Liver (tissue), 9 donors: Measurements from ENCODE around the gene TERB1. TPM values are rescaled to one million over a fixed set of nuclear protein-coding genes. Genes with fewer than 3 reads are reported as not detected.

ENCODE experiments used
- DNase-seq: peaks from one replicate; pipeline ENCODE4 v3.0.0-alpha.2; 2017; ENCODE audit warnings: low spot score
- H3K27ac ChIP-seq, 2 donors: one replicate each; pipeline ENCODE4 v1.7.0; 2013; ENCODE audit warnings: inconsistent platforms in 2 of 2, low read length in 2 of 2, control low read depth in 1 of 2, low read depth in 1 of 2, mild to moderate bottlenecking in 1 of 2
- H3K27me3 ChIP-seq, 4 donors: one replicate each; pipeline versions ENCODE4 v1.6.1 to v1.7.0; 2013; ENCODE audit warnings: low read length in 3 of 4, inconsistent platforms in 1 of 4, mild to moderate bottlenecking in 1 of 4, moderate library complexity in 1 of 4; ENCODE audit not compliant: control insufficient read depth in 4 of 4, insufficient read depth in 4 of 4
- H3K36me3 ChIP-seq, 4 donors: one replicate each; pipeline versions ENCODE4 v1.6.1 to v1.7.0; 2013; ENCODE audit warnings: low read length in 3 of 4, mild to moderate bottlenecking in 3 of 4, low read depth in 1 of 4, moderate library complexity in 1 of 4; ENCODE audit not compliant: control insufficient read depth in 4 of 4, insufficient read depth in 3 of 4
- H3K4me1 ChIP-seq, 4 donors: one replicate each; pipeline versions ENCODE4 v1.6.1 to v1.7.0; 2013; ENCODE audit warnings: low read length in 3 of 4, mild to moderate bottlenecking in 3 of 4, moderate library complexity in 1 of 4; ENCODE audit not compliant: control insufficient read depth in 4 of 4, insufficient read depth in 4 of 4
- H3K4me3 ChIP-seq, 3 donors: one replicate each; pipeline versions ENCODE4 v1.6.1 to v1.7.0; 2013; ENCODE audit warnings: low read length in 3 of 3, control low read depth in 1 of 3, low read depth in 1 of 3, mild to moderate bottlenecking in 1 of 3
- H3K9ac ChIP-seq, 2 donors: one replicate each; pipeline ENCODE4 v1.7.0; 2013; ENCODE audit warnings: low read length in 2 of 2, mild to moderate bottlenecking in 2 of 2, moderate library complexity in 2 of 2, control low read depth in 1 of 2, low read depth in 1 of 2
- H3K9me3 ChIP-seq, 4 donors: one replicate each; pipeline versions ENCODE4 v1.6.1 to v1.7.0; 2013; ENCODE audit warnings: low read length in 3 of 4; ENCODE audit not compliant: control insufficient read depth in 4 of 4
- EGR1 ChIP-seq, 2 donors: IDR thresholded peaks; 2 replicates each; pipeline ENCODE4 v1.6.1; 2016 to 2018; ENCODE audit warnings: antibody characterized with exemption in 2 of 2, low read depth in 2 of 2
- FOXA1 ChIP-seq: IDR thresholded peaks from 2 replicates; pipeline ENCODE4 v1.6.1; 2016; ENCODE audit warnings: antibody characterized with exemption
- FOXA2 ChIP-seq: IDR thresholded peaks from 2 replicates; pipeline ENCODE4 v1.6.1; 2016; ENCODE audit warnings: antibody characterized with exemption
- GABPA ChIP-seq, 2 donors: IDR thresholded peaks in 1 of 2; conservative IDR thresholded peaks in 1 of 2; 2 replicates each; pipeline ENCODE4 v1.6.1; 2016; ENCODE audit warnings: antibody characterized with exemption in 2 of 2, mild to moderate bottlenecking in 1 of 2, moderate library complexity in 1 of 2
- HNF4A ChIP-seq, 2 donors: conservative IDR thresholded peaks; 2 replicates each; pipeline ENCODE4 v1.6.1; 2016; ENCODE audit warnings: antibody characterized with exemption in 2 of 2, mild to moderate bottlenecking in 2 of 2
- HNF4G ChIP-seq: IDR thresholded peaks from 2 replicates; pipeline ENCODE4 v1.6.1; 2016; ENCODE audit warnings: antibody characterized with exemption
- JUND ChIP-seq, 2 donors: IDR thresholded peaks; 2 replicates each; pipeline ENCODE4 v1.6.1; 2016; ENCODE audit warnings: antibody characterized with exemption in 2 of 2
- NR2F2 ChIP-seq: IDR thresholded peaks from 2 replicates; pipeline ENCODE4 v1.6.1; 2016; ENCODE audit warnings: antibody characterized with exemption
- RAD21 ChIP-seq, 2 donors: IDR thresholded peaks; 2 replicates each; pipeline ENCODE4 v1.6.1; 2016; ENCODE audit warnings: antibody characterized with exemption in 2 of 2, mild to moderate bottlenecking in 2 of 2
- RXRA ChIP-seq, 2 donors: IDR thresholded peaks; 2 replicates each; pipeline ENCODE4 v1.6.1; 2017 to 2018; ENCODE audit warnings: antibody characterized with exemption in 2 of 2, mild to moderate bottlenecking in 1 of 2
- SP1 ChIP-seq: IDR thresholded peaks from 2 replicates; pipeline ENCODE4 v1.6.1; 2018; ENCODE audit warnings: antibody characterized with exemption, mild to moderate bottlenecking
- TAF1 ChIP-seq: conservative IDR thresholded peaks from 2 replicates; pipeline ENCODE4 v1.6.1; 2016; ENCODE audit warnings: antibody characterized with exemption, mild to moderate bottlenecking
- YY1 ChIP-seq: IDR thresholded peaks from 2 replicates; pipeline ENCODE4 v1.6.1; 2016; ENCODE audit warnings: antibody characterized with exemption, mild to moderate bottlenecking
- WGBS: extraction: QIAGEN DNeasy Blood & Tissue Kit; methylation state at CpG from one replicate; pipeline ENCODE4 v1.1.7; 2013; 5-methylcytosine and 5-hydroxymethylcytosine counted together
- polyA plus RNA-seq, 2 donors: library from polyadenylated mRNA; stranded (reverse) in 1 of 2; unstranded in 1 of 2; fragments of 200-250 nt in 1 of 2; fragments of >200 nt in 1 of 2; fragmentation: Nextera tagmentation in 1 of 2; extraction: Ambion mirVana in 1 of 2; gene quantifications; one replicate each; pipeline versions ENCODE4 v1.2.1 to v1.2.3, GENCODE V29; 2013 to 2015
- total RNA-seq, 2 donors: library from RNA; depleted of rRNA; stranded (reverse); fragments of >200 nt; gene quantifications; one replicate each; pipeline ENCODE4 v1.2.3, GENCODE V29; 2014
- TF ChIP-seq, protein P1 (sequence below): IDR thresholded peaks from 2 replicates; pipeline ENCODE4 v1.6.1; 2016; ENCODE audit warnings: antibody characterized with exemption
- TF ChIP-seq, protein P2 (sequence below): IDR thresholded peaks from 2 replicates; pipeline ENCODE4 v1.6.1; 2016; ENCODE audit warnings: antibody characterized with exemption, mild to moderate bottlenecking
- TF ChIP-seq, protein P3 (sequence below): fragments of 150-350 bp; IDR thresholded peaks from 2 replicates; pipeline ENCODE4 v1.5.1; 2017; ENCODE audit warnings: improper control_type of control experiment, low read depth, low read length; ENCODE audit not compliant: missing input control
- TF ChIP-seq, protein P4 (sequence below): IDR thresholded peaks from 2 replicates; pipeline ENCODE4 v1.6.1; 2016; ENCODE audit warnings: antibody characterized with exemption
- TF ChIP-seq, protein P5 (sequence below): IDR thresholded peaks from 2 replicates; pipeline ENCODE4 v1.6.1; 2016; ENCODE audit warnings: antibody characterized with exemption
- donor health status: healthy.
- donor health status: healthy.
- donor health status: healthy.
- donor health status: healthy.
- donor health status: healthy.

The TERB1 gene
- total and polyA plus RNA-seq, 4 donors, result 0.08 to 0.17 TPM; not detected in 2

DNA sequence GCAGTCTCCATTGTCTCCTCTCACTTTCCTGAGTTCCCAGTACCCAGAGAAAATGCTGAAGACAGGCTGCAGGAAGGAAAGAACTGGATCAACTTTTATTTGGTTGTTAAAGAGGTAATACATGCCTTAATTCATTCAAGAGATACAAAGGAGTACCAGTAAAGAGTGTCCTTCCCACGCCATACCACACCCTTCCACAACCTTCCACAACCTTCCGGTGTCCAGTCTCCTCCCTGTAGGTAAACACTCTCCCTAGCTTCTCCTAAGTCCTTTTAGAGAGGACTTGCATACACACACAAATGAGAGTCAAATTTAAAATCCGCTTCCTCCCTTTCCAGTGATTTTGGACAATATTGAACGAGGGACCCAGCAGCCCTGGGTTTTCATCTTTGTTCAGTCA lies 40.0 kb upstream of the TERB1 start (continued):
- TF ChIP-seq, protein P1, sequence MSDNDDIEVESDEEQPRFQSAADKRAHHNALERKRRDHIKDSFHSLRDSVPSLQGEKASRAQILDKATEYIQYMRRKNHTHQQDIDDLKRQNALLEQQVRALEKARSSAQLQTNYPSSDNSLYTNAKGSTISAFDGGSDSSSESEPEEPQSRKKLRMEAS, result no peak
- no peak for TF ChIP-seq NR2F2
- TF ChIP-seq SP1, result no peak
- TF ChIP-seq TAF1, result no peak
- no peak for TF ChIP-seq YY1

DNA sequence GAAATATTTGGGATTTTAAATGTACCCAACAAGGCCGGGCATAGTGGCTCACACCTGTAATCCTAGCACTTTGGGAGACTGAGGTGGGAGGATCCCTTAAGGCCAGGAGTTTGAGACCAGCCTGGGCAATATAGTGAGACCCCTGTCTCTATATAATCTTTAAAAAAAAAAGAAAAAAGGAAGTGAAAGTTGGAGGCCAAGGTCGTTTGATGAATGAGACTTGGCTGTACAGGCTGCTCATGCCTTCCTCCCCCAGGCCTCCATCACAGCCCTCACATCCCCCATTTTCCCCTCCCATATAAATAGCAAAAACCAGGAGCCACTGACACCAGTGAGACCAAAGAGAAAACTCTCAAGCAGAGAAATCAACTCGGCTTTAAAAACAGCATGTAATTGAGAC lies 39.5 kb upstream of the TERB1 start:
- no peak overlapping the region for H3K27ac ChIP-seq
- no peaks in the 10 kb centered on the region for H3K9me3 ChIP-seq
- peaks cover 2 to 5% (median 4%) of the 10 kb centered on the region in 4 donors for H3K27me3 ChIP-seq
- no peak overlapping the region for H3K9ac ChIP-seq
- peaks cover 5 to 9% (median 8%) of the 10 kb centered on the region in 4 donors for H3K4me1 ChIP-seq
- no peak for DNase-seq
- H3K4me3 ChIP-seq, result no peak overlapping the region
- H3K36me3 ChIP-seq, result no peaks in the 10 kb centered on the region
- WGBS, result 54% methylated on average over 3 of the region's 3 CpGs
- TF ChIP-seq, protein P2, sequence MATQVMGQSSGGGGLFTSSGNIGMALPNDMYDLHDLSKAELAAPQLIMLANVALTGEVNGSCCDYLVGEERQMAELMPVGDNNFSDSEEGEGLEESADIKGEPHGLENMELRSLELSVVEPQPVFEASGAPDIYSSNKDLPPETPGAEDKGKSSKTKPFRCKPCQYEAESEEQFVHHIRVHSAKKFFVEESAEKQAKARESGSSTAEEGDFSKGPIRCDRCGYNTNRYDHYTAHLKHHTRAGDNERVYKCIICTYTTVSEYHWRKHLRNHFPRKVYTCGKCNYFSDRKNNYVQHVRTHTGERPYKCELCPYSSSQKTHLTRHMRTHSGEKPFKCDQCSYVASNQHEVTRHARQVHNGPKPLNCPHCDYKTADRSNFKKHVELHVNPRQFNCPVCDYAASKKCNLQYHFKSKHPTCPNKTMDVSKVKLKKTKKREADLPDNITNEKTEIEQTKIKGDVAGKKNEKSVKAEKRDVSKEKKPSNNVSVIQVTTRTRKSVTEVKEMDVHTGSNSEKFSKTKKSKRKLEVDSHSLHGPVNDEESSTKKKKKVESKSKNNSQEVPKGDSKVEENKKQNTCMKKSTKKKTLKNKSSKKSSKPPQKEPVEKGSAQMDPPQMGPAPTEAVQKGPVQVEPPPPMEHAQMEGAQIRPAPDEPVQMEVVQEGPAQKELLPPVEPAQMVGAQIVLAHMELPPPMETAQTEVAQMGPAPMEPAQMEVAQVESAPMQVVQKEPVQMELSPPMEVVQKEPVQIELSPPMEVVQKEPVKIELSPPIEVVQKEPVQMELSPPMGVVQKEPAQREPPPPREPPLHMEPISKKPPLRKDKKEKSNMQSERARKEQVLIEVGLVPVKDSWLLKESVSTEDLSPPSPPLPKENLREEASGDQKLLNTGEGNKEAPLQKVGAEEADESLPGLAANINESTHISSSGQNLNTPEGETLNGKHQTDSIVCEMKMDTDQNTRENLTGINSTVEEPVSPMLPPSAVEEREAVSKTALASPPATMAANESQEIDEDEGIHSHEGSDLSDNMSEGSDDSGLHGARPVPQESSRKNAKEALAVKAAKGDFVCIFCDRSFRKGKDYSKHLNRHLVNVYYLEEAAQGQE, result no peak
- no peak for TF ChIP-seq EGR1 (IDR thresholded peaks at IDR 0.05; ENCODE audit: low read depth in 2 of 2)
- TF ChIP-seq, protein P3, sequence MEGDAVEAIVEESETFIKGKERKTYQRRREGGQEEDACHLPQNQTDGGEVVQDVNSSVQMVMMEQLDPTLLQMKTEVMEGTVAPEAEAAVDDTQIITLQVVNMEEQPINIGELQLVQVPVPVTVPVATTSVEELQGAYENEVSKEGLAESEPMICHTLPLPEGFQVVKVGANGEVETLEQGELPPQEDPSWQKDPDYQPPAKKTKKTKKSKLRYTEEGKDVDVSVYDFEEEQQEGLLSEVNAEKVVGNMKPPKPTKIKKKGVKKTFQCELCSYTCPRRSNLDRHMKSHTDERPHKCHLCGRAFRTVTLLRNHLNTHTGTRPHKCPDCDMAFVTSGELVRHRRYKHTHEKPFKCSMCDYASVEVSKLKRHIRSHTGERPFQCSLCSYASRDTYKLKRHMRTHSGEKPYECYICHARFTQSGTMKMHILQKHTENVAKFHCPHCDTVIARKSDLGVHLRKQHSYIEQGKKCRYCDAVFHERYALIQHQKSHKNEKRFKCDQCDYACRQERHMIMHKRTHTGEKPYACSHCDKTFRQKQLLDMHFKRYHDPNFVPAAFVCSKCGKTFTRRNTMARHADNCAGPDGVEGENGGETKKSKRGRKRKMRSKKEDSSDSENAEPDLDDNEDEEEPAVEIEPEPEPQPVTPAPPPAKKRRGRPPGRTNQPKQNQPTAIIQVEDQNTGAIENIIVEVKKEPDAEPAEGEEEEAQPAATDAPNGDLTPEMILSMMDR, result no peak
- no peak for TF ChIP-seq HNF4G
- TF ChIP-seq, protein P1, result no peak
- no peak for TF ChIP-seq RXRA (IDR thresholded peaks at IDR 0.05)
- TF ChIP-seq SP1, result no peak
- TF ChIP-seq YY1, result no peak
- TF ChIP-seq JUND (IDR thresholded peaks at IDR 0.05), result no peak
- TF ChIP-seq, protein P4, sequence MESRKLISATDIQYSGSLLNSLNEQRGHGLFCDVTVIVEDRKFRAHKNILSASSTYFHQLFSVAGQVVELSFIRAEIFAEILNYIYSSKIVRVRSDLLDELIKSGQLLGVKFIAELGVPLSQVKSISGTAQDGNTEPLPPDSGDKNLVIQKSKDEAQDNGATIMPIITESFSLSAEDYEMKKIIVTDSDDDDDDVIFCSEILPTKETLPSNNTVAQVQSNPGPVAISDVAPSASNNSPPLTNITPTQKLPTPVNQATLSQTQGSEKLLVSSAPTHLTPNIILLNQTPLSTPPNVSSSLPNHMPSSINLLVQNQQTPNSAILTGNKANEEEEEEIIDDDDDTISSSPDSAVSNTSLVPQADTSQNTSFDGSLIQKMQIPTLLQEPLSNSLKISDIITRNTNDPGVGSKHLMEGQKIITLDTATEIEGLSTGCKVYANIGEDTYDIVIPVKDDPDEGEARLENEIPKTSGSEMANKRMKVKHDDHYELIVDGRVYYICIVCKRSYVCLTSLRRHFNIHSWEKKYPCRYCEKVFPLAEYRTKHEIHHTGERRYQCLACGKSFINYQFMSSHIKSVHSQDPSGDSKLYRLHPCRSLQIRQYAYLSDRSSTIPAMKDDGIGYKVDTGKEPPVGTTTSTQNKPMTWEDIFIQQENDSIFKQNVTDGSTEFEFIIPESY, result no peak
- no peak for TF ChIP-seq RAD21 (IDR thresholded peaks at IDR 0.05)
- no peak for TF ChIP-seq GABPA (IDR thresholded peaks at IDR 0.05 in 1 of 2, conservative IDR thresholded peaks at IDR 0.05 in 1 of 2)
- TF ChIP-seq FOXA1, result no peak
- TF ChIP-seq TAF1, result no peak
- TF ChIP-seq NR2F2, result no peak
- no peak for TF ChIP-seq HNF4A (conservative IDR thresholded peaks at IDR 0.05)
- TF ChIP-seq, protein P5, sequence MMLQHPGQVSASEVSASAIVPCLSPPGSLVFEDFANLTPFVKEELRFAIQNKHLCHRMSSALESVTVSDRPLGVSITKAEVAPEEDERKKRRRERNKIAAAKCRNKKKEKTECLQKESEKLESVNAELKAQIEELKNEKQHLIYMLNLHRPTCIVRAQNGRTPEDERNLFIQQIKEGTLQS, result no peak
- no peak for TF ChIP-seq FOXA2
